GM11168 (cell line): ENCODE measurements around the gene SACM1L.
"Not testable (repeated sequence)": the region's sequence is repeated elsewhere in the genome, so short reads cannot be mapped to it uniquely, and the experiment has no call there.

Experiments used
- in situ Hi-C: fragments of 300-500 bp; cut with MboI; formaldehyde crosslinking; loops from one replicate; pipeline ENCODE4 v1.12.0; 2022; ENCODE audit warnings: low sequenced_read_pairs; ENCODE audit not compliant: unreplicated experiment

Gene SACM1L

GRCh38 chr3:45665101-45665572, 24.1 kb upstream of the SACM1L start:
- in situ Hi-C loops, result loop anchor here (25.0 kb wide), 1 partner anchor 628 kb away; the partner anchor contains the start of gene CLEC3B

DNA sequence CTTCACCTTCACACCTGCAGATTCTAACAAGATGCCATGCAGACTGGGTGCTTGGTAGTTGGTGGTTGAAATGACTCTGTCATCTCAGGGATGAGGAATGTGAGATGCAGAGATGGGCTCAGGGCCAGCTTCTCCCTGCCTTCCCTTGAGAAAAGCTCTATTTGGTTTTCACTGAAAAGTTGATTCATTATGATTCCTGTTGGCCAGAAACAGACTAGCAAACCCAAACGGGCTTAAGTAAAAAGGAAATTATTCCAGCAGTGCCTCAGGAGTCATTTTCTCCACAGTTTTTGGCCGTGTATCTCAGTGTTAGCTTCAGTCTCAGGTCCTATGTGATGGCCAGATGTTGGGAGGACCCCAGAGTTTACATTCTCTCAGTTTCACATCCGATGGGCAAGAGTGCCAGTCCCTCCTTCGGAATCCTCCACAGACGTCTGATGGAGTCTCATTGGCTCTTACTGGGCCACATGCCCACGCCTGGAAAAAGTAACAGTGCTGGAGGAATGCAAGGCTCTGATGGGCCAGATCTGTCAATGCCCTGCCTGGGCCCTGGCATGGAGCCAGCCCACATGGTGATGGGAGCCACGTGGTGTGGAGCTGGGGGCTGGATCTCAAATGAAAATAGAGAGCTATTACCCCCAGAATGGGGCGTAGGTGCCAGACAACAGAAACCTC, 22.3 kb upstream of the SACM1L start:
- in situ Hi-C loops, result loop anchor here (25.0 kb wide), 1 partner anchor 630 kb away; the partner anchor contains the start of gene CLEC3B

- in situ Hi-C loops, result loop anchor here (25.0 kb wide), 1 partner anchor 630 kb away; the partner anchor contains the start of gene CLEC3B
Observed at GRCh38 chr3:45667569-45667934, 21.6 kb upstream of the SACM1L start.

DNA sequence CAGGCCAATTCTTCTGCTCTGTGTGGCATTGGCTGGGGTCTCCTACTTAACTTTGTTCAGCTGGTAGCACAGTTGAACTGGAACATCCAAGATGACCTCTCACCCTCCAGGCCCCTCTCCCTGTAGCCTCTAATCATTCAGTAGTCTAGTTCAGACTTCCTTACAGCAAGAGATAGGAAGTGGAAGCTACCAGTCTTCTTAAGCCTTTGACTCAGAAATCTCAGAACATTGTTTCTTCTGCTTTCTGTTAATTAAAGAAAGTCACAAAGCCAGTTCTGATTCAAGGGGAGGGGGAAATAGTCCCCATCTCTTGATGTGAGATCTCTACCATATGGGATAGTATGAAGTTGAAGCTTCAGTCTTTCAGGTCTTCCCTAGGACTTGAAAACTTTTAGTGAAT, 18.8 kb upstream of the SACM1L start:
- in situ Hi-C loops, result loop anchor here (25.0 kb wide), 1 partner anchor 633 kb away; the partner anchor contains the start of gene CLEC3B

DNA sequence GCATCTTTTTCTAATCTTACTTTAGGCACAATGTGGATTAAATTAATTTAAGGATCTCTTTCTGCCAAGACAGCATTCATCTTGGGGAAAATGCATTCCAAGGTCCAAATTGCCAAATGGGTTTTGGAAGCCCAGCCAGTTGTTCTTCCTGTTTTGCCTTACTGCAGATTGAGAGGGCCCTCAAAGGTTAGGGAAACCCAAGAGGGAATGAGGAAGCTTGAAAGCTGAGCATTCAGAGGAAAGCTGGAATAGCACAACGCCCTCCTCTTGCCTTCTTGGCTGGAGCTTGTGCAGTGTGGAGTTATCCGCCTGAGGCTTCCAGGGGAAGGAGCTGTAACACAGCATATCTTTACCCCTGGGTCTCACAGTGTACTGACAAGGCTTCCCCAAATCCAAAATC, 18.2 kb upstream of the SACM1L start:
- in situ Hi-C loops, result loop anchor here (25.0 kb wide), 1 partner anchor 634 kb away; the partner anchor contains the start of gene CLEC3B

DNA sequence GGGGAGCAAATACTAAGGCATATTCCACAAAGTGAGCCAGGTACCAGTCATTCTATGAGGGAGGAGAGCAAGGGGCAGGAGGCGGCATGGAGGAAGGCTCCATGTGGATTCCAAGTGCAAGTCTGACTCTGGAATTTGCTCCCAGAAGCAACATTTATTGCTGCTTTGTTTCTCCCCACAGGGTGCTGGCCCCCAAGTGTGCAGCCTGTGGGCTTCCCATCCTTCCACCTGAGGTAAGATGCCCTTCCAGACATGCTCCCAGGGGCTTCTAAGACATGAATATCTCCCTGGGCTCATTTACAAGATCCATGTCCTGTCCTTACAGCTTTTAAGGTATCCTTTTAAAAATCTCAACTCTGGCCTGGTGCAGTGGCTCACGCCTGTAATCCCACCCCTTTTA, 15.9 kb upstream of the SACM1L start:
- in situ Hi-C loops, result loop anchor here (25.0 kb wide), 1 partner anchor 636 kb away; the partner anchor contains the start of gene CLEC3B

GRCh38 chr3:45676325-45677032, 12.7 kb upstream of the SACM1L start:
- in situ Hi-C loops, result no loop called here

DNA sequence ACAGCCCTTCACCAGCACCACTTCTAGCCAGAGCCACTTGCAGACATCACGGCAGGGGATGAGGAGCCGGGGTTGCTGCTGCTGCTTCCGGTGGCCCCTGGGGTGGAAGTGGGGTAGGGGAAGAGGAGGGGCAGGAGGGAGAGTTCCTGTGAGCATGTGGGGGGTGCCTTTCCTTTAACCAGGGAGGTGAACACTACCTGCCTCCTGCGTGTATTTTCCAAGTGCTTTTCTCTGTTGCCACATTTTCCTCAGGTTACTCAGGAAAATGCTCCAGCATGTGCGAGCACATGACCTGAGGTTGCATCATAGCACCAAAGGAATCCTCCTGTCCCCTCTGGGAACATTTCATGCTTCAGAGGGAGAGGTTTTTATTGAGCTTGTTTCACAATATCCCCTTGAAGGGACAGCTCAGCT, 12.2 kb upstream of the SACM1L start:
- in situ Hi-C loops, result no loop called here

DNA sequence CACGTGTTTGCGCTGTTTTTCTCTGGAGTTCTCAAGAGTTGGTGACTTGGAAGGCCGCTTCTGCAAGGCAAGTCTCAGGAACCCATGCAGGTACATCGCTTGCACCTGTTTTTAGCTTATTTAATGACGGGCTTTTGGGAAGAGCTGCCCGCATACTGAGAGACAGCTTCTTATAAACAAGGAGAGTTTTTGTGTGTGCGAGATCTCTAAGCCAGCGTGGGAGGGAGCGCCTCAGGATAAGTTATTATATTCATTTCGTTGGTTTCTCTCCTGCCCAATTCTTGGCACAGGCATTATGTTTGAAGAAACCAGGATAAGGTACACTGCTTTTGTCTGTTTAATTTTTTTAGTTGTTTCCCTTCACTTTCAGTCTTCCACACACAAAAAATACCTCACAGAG, 11.4 kb upstream of the SACM1L start:
- in situ Hi-C loops, result no loop called here

- in situ Hi-C loops, result no loop called here
Observed at GRCh38 chr3:45679805-45680204, 9.4 kb upstream of the SACM1L start.

DNA sequence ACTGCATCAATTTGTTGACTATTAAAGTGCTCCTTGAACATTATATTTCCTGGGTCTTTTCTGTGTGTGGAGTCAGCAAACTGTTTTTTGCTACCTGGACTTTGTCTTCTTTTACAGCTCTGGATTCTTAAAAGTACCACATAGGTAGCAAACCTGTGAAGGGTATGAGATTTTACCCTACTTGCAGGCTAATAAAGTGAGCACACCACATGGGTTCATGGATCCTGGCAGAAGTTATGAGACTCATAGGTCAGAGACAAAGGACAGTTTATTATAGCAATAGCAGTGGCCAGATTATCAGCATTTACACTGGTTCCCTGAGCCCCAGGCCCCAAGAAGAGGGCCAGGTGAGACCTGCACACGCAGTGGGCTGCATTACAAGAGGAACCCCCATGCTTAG, 8.0 kb upstream of the SACM1L start:
- in situ Hi-C loops, result no loop called here

DNA sequence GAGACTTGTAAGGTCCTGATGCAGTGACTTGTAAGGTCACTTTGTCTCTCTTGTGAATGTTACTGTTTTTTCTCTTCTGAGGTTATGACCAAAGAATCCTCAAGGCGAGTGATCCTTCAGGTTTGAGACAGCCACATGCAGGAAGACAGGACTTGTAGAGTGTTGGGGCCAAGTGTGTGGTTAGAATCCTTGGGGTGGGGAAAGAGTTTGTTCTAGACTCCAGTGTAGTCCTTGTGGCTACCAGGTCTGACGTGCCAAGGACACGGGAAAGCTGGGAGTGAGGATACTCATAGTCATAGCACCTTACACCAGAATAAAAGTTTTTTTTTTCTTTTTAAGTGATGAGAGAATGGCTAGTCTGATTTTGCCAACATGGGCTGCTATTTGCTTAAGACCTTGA, 7.3 kb upstream of the SACM1L start:
- in situ Hi-C loops, result no loop called here

DNA sequence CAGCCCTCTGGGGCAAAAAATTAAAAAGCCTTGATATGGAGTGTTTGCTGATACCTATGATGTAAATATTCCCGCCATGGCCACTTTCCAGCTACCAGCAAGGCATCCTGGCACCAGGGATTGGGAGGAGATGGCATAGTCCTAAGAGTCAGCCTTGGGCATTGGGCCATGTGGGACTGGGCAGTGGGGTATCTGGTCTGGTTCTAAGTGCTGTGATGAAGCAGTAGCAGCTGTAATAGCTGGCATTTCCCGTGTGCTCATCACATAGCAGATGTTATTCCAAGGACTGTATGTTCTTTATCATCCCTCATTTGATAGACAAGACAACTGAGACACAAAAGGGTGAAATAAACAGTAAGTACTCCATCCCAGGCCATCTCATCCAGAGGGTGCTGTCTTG, 6.9 kb upstream of the SACM1L start:
- in situ Hi-C loops, result no loop called here

GRCh38 chr3:45682786-45683185, 6.4 kb upstream of the SACM1L start:
- in situ Hi-C loops, result no loop called here

- in situ Hi-C loops, result no loop called here
Observed at GRCh38 chr3:45683417-45684326, 5.5 kb upstream of the SACM1L start.

GRCh38 chr3:45684327-45684892, 4.8 kb upstream of the SACM1L start:
- in situ Hi-C loops, result no loop called here

DNA sequence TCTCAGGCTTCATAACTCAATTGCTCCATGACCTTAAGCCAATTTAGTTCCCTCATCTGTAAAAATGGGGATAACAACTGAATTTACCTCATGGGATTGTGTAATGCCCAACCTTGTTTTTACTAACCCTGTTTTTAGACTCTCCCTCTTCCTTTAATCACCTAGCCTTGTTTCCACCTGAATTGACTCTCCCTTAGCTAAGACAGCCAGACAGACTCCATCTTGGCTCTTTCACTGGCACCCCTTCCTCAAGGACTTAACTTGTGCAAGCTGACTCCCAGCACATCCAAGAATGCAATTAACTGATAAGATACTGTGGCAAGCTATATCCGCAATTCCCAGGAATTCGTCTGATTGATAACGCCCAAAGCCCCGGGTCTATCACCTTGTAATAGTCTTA, 3.5 kb upstream of the SACM1L start:
- in situ Hi-C loops, result not testable (repeated sequence)

GRCh38 chr3:45686850-45687249, 2.3 kb upstream of the SACM1L start:
- in situ Hi-C loops, result no loop called here

DNA sequence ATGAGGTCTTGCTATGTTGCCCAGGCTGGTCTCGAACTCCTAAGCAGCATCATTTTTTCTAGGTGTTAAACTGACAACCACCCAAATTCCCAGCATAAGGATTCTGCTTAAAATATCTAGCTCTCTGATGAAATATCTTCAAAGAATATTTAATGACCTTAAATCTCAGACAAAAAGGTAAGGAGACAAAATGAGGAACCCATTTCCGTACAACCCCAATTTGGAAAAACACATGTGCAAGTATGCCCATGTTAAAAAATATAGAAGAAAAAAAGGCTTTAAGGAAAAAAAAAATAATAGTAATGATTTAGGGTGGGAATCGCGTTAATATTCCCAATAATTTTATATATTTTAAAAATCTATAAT, 1.4 kb upstream of the SACM1L start:
- in situ Hi-C loops, result no loop called here

GRCh38 chr3:45688194-45688881, 858 bp upstream of the SACM1L start:
- in situ Hi-C loops, result no loop called here
